Kidney tubule cell (primary cell): ENCODE results near the gene WDR54.

Experiments
- DNase-seq: peaks from one replicate; pipeline ENCODE4 v3.0.0-alpha.2; 2018; ENCODE audit warnings: low spot score

WDR54 gene, protein sequence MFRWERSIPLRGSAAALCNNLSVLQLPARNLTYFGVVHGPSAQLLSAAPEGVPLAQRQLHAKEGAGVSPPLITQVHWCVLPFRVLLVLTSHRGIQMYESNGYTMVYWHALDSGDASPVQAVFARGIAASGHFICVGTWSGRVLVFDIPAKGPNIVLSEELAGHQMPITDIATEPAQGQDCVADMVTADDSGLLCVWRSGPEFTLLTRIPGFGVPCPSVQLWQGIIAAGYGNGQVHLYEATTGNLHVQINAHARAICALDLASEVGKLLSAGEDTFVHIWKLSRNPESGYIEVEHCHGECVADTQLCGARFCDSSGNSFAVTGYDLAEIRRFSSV

DNA sequence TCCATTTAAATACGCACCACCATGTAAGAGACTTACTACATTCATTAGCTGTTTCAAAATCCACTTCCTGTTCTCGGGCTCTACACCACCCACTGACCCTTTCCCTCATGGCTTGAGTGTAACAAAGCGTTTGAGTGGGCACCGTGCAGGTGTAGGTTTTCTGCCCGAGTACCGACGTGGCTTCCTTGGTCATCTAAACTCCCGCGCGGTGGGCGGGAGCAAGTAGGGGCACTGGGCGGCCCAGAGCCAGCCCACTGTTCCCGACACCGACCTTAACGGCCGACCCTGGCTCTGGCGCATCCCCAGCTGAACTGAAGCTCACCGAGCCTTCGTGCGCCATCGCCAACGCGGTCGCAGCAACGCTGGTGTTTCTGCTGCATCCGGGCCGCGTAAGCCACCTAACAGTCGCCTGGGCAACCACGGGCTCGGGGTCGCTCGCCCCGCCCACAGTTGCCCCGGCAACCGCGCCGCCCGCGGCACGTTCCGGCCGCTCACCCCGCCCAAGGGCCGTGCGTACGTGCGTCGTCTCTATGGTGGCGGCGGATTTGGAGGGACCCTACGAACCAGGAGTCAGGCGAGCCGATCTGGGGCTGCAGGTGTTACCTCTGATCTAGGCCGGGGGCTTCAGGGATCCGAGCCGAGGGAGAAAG, at the start of gene WDR54, which contains the start of gene C2orf81:
Gene WDR54 (plus strand): TSS at position 510 of the 650 bp plus-strand sequence. CDS start 424 bp downstream, outside the sequence.
Gene C2orf81 (minus strand): TSS at position 399 of the 650 bp plus-strand sequence. CDS start 59 bp downstream, at position 340.
- peak; percentile 94 for DNase-seq

DNA sequence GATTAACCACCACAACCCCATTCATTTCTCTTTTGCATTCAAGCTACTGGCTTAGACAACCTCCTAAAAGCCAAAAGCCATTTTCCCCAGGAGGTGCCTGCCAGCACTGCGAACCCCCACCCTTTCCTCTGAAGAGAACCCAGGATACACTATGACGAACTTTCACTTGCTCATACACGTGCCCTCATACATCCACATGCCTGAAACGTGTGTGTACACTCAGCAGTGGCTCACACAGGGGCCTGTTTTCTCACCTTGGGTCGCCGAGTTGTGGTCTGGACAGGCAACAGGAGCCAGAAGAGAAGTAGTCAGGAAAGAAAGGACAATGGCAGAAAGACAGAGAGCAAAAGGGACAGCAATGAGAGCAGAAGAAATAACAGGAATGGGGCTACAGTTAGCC, 48.9 kb upstream of the WDR54 start:
- DNase-seq = no peak

DNA sequence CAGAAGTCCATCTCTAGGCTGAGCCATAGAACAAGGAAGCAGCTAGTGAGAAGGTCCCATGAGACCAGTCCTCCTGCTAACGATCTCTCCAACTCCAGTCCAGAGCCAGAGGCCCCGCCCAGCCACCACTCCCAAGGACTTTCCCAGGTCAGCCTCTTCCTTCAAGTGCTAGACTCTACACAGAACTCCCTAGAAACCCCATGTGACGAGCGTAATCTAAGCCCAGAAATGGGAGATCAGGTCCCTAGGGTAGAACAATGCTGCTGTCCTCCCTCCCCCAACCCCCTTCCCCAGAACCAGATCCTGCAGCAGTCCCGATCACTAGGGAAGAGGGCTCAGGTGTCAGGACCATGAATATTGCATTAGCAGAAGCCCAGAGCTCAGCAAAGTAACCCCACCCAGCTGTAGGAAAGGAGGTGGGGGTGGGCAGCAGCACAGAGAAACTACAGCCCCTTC, 48.3 kb upstream of the WDR54 start:
- no peak for DNase-seq

DNA sequence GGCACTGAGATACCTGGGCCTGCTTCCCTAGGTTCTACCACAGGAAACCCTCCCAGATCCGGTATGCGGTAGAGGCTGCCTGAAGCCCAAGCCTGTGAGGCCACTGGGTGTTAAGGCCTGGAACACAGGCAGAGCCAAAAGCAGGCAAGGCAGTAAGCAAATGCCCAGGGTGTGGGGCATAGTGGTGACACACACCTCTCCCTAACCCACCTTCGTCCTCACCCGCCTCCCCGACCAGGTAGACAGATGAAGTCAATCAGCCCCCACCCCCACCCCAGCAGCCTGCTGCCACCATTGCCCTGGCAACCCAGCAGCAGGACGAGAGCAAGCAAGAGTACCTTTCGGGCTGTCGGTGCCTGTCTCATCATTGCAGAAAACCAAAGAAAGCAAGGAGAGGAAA, 47.5 kb upstream of the WDR54 start:
- no peak for DNase-seq

DNA sequence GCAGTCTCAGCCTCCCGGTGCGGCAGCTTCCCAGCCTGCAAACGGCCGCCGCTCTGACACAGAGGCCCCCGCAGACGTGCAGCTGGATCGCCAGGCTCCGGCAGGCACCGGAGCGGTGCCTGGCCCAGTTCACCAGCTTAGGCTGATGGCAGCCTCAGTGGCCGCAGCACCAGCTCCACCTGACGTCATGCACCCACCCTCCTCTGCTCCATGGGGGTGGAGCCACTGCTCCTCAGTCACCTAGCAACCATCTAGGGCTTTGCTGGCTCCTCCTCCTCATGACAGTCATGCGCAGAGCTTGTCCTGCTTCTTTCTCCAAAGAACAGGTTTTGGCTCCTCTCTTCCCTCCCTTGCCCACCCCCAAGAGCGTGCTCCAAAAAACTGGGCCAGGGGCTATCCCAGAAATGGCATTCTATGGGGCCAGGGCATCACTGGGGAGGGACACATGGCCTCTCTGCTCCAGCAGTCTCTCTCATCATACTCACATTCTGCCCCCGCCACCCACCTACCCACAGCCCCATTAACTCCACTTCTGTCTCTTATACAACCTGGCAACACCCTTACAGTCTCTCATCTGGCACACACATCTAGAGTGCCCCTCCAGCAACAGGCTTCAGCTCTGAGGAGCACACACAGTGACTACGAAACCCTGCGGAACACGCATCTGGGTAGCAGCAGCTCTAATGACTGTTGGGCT, 46.9 kb upstream of the WDR54 start:
- peak; percentile 73 for DNase-seq

DNA sequence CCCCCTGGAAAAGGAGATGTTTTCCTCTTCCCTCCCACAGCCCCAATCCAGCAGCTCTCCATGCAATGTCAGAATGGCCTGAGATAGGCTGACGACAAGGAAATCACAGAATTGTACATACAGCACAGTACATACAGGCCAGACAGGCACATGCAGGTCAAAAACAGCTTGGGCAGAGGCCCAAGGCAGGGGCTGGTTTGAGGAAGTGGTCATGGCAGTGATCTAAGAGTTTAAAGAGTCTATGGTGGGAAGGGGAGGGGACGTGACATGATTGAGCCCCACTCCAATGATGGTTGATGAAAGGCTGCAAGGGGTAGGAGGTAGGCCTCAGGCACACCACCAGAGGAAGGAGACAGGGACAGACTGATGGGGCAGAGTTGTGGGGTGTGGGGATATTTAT, 45.7 kb upstream of the WDR54 start:
- DNase-seq = no peak

DNA sequence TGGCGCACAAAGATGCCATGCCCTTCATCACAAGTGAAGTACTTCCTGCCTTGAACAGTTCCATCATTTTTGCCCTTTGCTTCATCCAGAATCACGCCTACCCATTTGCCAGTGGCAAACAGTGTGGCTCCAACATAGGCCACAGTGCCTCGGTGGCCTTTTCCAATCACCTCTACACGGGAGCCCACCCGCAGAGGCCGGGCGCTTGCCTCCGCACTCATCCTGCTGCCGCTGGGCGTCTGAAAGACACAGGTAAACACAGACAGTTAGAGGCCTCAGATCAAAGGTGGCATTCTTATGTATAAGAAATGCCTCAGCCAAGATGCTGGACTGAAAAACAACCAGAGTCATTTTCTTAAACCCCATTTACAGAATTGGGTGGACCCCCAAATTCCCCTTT, 43.5 kb upstream of the WDR54 start:
- DNase-seq = no peak

DNA sequence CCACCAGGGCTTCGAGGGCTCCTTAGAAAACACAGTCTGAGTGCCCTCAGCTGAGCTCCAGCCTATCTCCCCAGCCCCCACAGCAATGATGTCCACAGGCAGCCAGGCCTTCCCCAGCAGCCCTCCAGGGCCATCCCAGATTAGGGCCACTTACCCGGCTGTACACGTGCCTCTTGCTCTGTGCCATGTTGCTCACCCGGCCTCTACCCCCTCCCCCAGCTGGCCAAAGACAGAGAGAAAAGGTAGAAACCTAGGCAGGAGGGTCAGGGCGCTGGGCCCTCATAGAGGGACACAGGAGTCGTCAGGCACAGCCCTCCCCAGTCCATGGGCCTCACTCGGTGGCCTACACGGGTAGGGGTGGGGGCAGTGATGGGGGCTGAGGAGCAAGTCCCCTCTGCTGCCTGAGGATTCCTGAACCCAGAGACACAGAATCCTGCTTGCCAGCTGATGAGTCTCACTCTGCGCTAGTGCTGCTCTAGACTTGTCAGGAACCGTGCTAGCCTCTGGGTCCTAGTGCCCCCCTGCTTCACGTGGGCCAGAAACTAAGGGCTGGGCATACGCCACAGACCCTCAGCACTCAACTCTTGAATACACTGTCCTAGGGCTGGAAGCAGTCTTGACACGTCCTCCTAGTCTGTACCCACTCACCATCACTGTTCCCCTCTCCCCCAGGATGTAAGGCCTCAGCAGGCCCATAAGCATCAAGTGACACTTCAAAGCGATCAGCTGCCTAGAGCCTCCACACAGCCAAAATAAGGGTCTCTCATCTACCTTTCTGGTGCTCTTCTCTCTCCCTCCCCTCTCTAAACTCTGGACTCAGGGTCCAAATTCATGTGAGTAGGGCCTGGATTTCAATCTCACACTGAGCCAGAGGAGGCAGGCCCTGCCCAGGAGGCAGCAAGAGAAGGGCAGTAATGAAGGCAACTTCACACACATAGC, 41.4 kb upstream of the WDR54 start, which contains the start of gene DCTN1:
Gene DCTN1 (minus strand): TSS at position 461 of the 939 bp plus-strand sequence. CDS start 274 bp downstream, at position 187.
- peak; percentile 59 for DNase-seq

DNA sequence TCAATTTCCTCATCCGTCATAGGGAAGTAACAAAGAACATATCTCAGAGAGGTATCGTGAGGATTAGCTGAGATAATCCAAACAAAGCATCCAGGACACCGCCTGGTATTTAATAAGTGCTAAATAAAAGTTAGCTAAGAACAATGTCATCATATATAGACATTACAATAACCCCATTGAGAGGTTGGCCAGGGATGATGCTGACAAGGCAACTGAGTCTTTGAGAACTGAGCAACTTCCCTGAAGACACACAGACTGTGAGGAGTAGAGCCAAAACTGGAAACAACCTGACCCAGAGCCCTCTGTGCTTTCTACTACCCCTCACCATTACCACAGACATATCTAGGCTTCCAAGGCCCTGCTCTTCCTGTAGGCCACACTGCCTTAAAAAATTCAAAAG, 39.8 kb upstream of the WDR54 start:
- no peak for DNase-seq

DNA sequence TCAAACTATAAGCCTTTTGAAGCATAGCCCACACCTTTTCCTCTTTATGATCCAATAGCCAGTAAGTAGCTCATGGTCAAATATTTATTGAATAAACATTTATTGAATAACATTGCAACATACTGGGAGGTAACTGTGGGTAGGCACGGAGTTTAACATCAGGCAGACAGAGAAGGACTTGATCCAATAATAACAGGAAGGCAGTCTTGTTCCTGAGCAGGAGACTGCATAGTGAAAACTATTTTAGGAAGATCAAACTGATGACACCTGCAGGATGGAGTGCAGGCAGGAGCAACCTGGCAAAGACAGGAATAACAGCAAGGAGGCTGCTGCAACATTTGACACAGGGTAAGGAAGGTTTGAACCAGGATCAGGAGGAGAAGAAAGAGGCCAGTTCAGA, 38.3 kb upstream of the WDR54 start:
- no peak for DNase-seq

DNA sequence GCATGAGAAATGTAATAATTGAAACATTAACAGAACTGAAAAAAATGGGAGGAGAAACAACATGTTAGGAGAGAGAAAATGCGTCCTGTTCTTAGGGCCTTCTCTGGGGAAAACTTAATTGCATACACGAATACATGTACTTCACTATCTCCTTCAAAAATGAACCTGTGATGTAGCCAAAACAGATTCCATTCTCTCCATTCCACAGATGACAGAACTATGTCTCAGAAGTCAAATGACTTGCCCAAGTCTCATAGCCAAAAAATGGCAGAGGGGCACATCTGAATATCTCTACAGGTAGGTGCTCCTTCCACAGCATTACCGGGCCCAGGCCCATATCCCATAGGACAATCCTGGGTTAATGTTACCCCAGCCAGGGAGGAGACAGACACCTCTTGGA, 37.5 kb upstream of the WDR54 start:
- DNase-seq = peak; percentile 25

DNA sequence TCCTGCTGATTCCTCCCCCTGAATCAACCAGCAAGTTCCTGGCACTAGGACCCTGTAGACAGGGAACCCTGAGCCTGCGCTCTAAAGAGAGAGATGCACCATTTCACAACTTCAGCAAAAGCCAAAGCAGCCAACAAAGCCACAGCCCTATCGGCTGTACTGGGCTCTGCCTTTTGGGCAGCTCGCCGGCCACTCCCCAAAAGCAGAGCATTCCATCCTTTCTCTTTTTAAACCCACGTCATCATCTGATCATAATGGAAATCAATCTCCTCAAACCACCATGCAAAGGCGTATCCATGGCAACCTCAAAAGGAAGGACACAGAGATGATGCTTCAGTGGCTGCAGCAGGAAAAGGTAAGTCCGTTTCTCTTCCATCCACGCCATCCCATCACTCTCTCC, 36.1 kb upstream of the WDR54 start:
- DNase-seq = no peak

DNA sequence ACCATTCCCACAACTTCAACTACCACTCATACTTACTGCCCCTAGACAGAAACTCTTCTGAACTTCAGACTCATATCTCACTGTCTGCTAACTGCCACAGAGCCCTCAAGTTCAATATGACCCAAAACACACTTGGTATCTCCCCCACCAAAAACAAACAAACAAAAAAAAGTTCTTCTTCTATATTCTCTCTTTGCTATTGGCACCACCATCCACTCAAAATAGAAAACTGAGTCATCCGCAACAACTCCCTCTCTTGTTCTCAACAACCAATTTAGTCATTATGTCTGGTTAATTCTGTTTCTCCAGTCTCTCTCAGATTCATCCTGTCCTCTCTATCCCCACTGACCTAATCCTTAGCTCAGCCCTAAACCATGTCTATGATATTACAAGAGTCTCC, 34.2 kb upstream of the WDR54 start:
- no peak for DNase-seq

DNA sequence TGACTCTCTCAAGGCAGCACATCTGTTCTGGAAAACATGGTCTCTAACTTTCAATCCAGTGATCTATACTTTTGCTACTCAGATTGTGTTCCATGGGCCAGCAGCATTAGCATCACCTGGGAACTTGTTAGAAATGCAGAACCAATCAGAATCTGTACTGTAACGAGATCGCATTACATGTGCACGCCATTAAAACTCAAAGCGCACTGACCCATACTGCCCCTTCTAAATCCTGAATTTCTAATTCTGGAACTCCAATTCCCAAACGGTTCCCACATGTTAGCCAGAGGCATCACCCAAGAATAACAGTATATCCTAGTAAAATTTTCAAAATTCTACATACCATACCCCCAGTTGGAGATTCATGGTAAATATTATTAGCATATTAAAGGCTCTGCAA, 30.9 kb upstream of the WDR54 start:
- DNase-seq = no peak

DNA sequence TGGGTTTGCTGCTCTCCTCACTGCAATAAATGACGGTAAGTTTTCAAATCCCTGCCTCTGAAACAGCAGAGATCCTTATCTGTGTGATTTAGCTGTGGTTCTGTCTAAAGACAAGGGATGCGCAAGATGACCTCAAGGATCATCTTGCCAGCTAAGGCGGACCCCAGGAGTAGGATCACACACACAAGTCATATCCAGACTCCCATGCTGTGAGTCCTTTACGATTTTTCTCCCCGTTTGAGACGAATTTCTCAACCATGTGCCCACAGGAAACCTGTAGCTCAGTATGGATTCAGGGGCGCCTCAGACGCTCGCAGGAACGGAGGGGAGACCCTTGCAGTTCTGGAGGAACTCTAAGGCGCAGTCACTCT, 30.3 kb upstream of the WDR54 start:
- peak; percentile 27 for DNase-seq

DNA sequence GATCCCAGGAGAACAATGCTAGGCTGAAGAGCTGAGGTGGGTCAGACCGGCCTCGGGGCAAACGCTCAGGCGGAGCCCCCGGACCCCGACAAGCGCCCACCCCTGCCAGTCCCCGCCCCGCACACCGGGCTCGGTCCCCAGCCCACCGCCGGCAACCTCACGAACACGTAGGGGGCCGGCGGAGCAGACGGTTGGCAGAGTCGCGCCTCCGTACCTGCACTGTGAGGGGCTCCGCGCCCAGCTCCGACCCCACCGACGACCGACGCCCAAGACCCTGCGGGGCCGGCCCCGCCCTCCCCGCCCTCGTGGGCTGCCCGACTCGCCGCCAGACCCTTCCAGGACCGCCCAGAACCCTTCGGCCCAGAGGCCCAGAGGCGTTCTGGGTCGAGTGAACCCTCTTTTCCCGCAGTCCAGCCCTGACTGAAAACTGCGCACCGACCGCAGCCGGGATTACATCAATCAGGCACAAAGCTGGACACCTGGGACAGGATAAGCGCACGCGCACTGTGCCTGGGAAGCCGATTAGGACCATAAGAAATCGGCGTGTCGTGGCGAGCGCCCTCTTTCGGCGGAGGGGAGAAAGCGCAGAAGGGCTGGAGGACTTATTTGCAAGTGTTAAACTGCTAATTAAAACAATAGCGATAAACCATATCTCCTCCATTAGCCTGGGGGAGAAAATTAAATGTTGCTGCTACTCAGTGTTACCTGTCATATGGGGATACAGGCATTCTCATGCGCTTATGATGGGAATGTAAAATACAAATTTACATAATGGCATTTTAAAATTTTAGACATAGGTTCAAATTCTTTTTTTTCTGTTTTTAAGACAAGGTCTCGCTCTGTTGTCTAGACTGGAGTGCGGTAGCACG, 29.7 kb upstream of the WDR54 start:
- peak; percentile 91 for DNase-seq

DNA sequence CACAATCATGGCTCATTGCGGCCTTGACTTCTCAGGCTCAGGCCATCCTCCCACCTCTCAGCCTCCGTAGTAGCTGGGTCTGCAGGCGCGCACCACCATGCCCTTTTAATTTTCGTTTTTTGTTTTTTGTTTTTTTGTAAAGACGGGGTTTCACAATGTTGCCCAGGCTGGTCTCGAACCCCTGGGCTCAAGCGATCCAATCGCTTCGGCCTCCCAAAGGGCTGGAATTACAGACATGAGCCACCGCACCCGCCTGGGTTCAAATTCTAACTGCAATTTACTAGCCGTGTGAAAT, 29.1 kb upstream of the WDR54 start:
- DNase-seq = no peak

DNA sequence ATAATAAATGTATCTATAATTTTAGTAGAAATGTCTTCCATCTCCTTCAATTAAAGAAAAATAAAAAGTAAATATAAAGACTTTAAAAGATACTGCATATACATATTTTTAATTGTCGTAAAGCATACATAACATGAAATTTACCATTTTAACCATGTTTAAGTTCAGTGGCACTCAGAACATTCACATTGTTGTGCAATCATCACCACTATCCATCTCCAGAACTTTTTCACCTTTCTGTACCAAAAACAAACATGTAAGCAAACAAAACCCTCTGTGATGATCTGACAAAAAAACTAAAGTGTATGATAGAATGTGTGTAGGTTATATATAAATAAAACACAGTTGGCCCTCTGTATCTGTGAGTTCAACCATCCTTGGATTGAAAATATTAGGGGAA, 28.0 kb upstream of the WDR54 start:
- DNase-seq = no peak

DNA sequence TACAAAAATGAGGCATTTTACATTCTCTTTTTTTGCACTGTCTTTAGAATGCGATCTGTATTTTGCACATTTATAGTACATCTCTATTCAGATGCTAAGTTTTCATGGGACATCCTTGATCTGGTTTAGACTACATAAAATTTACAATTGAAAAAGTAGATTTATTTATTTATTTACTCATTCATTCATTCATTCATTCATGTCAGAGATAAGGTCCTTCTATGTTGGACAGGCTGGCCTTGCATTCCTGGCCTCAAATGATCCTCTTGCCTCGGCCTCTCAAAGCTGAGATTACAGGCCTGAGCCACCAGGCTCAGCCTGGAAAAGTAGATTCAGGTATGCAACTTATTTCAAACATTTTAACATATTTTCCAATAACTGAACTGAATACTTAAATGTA, 25.4 kb upstream of the WDR54 start:
- DNase-seq = no peak

DNA sequence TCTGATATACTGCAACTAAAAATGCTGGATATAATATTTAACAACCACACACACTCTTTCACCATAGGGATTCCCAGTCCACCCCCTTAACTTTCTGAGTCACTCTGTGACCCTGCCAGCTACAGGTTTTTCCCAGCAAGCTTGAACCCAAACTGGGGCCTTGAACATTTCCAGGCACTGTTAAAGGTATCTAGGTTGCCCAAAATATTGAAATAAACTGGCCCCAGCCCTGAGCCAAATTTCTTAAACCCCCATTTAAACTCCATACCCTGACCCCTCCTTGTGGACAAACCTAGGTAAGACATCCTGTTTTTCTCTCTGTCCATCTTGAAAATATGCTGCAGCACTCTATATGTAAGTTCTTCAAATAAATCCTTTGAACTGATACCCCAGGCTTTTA, 21.7 kb upstream of the WDR54 start:
- peak; percentile 33 for DNase-seq

DNA sequence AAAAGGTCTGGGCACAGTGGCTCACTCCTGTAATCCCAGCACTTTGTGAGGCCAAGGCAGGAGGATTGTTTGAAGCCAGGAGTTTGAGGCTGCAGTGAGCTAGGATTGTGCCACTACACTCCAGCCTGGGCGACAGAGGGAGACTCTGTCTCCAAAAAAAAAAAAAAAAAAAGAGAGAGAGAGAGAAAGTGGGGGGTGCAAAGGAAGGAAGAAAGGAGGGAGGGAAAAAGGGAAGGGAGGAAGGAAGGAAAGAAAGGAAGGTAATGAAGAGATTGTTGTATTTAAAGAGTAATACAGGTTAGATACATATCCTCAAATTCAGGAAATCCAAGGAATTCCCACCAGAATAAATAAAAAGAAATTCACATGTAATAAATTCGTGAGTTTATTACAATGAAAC, 19.6 kb upstream of the WDR54 start:
- no peak for DNase-seq
